Measurements from ENCODE around the gene CFDP1.

The CFDP1 gene

GRCh38 chr16:75266738-75267630, 166.3 kb downstream of the CFDP1 start:
- no peak overlapping the region; the same call in 1 of the 2 replicates for H3K4me3 ChIP-seq (ENCODE audit: low read depth, low read length)

DNA sequence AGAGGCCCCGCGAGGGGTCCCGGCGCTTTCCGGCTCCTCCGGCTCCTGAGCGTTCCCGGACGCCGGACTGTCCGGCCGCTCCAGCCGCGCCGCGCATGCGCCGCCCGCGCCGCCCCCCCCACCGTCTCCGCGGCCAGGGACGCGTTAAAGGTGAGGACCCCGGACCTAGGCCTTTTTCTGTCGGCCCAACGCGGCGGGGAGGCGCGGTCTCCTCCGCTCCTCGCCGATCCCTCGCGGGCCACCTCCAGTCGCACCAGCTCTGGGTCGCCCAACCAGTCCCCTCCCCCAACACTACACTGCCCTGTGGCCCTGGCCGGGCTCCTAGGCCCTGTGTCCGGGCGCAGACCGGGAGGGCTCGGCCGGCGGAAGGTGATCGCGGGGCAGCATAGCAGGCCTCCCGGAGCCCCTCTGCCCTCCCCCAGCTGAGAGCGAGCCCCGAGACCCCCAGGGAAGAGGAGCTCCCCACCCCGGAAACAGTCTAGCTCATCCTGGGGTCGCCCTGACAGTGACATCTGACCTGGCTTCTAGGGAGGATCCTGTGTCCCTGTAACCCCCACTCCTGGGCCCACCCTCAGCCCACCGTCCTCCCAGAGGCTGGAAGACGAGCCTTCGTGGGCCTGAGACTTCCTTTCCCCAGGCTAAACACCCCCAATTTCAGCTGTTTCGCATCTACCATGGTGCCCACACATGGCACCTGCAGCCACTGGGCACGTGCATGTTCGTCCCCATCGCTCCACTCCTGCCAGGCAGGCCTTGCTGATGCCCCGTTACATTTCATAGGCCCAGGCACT, 167.2 kb downstream of the CFDP1 start:
- peak overlapping the region; percentile 98 for H3K4me3 ChIP-seq (ENCODE audit: low read depth, low read length)
- TF ChIP-seq CTCF (IDR thresholded peaks at IDR 0.05; ENCODE audit: low read depth, low read length): no peak

More at GRCh38 chr16:75266738-75267630, 166.3 kb downstream of the CFDP1 start:
- no peak for TF ChIP-seq CTCF (IDR thresholded peaks at IDR 0.05; ENCODE audit: low read depth, low read length)

DNA sequence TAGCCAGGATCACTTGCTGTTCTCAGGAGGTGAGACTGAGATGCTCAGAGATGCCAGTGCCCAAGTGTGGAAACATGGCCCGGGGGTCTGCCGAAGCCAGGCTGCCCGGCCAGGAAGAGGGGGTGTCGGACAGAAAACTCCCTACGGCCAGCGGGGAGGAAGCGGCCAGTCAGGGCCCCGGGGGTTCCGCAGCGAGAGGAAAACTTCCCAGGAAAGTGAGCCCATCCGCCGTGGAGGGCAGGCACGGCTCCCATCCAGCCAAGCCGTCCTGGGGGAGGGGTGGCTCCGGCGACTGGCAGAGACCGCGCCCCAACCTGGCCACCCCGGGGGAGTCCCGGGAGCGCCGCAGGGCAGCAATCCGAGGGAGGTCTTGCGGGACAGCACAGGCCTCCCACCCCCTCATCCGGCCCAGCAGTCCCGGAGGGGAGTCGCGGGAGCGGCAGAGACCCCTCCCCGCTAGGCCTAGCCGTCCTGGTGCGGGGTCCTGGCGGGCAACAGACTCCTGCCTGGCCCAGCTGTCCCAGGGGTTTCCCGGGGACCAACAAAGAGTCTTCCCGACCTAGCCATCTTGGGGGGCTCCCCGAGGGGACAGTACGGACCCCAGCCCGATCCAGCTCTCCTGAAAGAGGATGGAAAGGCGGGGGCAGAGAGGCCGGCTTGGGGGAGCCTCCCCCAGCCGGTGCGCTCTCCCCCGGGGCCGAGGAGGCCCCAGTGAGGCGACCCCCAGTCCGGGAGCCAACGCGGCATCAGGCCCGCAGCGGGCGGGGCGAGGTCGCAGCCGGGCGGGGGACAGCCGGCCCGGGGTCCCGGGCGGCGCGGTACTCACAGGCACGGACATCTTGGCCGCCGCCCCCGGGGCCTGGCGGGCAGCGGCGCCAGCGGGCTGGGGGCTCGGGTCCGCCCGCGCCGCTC, 168.0 kb downstream of the CFDP1 start:
- peak overlapping the region; percentile 98 for H3K4me3 ChIP-seq (ENCODE audit: low read depth, low read length)
- no peak for TF ChIP-seq CTCF (IDR thresholded peaks at IDR 0.05; ENCODE audit: low read depth, low read length)

DNA sequence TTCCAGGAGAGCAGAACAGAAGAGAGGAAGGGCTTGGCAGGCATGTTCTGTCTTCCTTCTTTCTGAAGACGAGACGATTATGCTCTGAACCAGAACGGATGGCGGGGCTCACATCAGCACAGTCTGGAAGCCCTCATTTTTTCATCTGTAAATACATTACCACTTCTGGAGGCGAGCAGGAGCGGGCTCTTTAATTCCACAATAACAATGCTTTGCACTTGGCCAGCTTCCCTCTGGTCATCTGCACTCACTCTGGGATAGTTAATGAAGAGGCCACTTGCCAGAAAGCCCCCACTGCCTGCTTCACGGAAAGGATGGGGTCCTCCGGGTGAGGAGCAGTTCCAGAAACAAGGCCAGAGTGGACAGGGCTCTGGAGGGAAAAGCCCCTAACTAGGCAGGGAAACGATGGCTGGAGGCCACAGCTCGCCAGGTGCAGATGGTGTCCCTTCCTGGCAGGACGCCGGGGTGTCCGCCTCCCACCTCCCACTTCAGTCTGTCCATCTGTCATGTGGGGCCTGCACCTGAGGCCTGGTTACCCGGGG, 168.8 kb downstream of the CFDP1 start:
- no peak for TF ChIP-seq CTCF (IDR thresholded peaks at IDR 0.05; ENCODE audit: low read depth, low read length)
- H3K4me3 ChIP-seq (ENCODE audit: low read depth, low read length): peak overlapping the region; percentile 98

GRCh38 chr16:75263963-75264445, 169.3 kb downstream of the CFDP1 start:
- H3K4me3 ChIP-seq (ENCODE audit: low read depth, low read length): peak overlapping the region; percentile 98
- TF ChIP-seq CTCF (IDR thresholded peaks at IDR 0.05; ENCODE audit: low read depth, low read length): no peak

GRCh38 chr16:75263291-75263962, 169.9 kb downstream of the CFDP1 start:
- H3K4me3 ChIP-seq (ENCODE audit: low read depth, low read length): peak overlapping the region; percentile 98
- TF ChIP-seq CTCF (IDR thresholded peaks at IDR 0.05; ENCODE audit: low read depth, low read length): no peak

Measured in WI38 (cell line).